Stimulated activated CD4-positive, alpha-beta T cell treated with anti-CD3 and anti-CD28 coated beads, Interleukin-2, amount 100 ng/mL, for 48 hours (primary cell): ENCODE data around the gene CASP8.
A peak's percentile ranks its signal among the peaks of the same experiment; 100 is the strongest.
"Not testable (repeated sequence)": the region's sequence is repeated elsewhere in the genome, so short reads cannot be mapped to it uniquely, and the experiment has no call there.

Source experiments
- DNase-seq, 2 donors: peaks; one replicate each; pipeline ENCODE4 v3.0.0-alpha.2; 2020

The CASP8 gene

DNA sequence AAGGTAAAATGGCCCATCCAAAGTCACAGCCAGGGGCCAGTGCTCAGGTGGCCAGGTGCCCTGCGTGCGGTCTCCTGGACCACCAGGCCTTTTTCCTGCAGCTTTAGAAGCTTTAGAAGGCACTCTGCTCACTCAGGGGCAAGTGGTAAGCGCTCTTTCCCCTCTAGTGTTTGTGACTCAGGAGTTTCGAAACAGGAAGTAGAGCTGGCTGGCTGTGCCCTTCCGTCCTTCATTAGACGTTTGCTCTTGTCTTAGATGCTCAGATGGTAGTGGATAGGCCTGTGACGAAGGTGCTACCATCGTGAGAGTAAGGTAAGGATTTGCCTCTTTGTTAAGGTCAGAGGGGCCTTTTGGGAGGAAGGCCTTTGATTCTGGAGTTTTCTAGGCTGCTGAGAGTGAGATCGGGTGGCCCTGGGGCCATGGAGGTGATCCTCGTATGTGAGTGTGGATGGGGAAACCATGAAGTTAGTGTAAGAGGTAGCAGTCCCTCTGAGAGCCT lies at the start of gene CASP8:
CASP8 (plus strand) TSS at position 235 of the 499 bp plus-strand sequence. CDS start 5,951 bp downstream, outside the sequence.
- peak; percentile 42 to 46 for DNase-seq

DNA sequence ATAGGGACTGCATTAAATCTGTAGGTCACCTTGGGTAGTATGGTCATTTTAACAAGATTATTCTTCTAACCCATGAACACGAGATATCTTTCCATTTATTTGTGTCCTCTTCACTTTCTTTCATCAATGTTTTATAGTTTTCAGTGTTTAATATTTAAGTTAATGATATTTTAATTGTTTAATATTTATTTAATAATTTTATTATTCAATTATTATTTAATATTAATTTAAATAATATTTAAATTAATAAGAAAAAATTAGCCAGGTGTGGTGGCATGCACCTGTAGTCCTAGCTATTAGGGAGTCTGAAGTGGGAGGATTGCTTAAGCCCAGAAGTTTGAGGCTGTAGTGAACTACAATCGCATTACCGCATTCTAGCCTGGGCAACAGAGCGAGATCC lies 44.4 kb upstream of the CASP8 start:
- no peak for DNase-seq

DNA sequence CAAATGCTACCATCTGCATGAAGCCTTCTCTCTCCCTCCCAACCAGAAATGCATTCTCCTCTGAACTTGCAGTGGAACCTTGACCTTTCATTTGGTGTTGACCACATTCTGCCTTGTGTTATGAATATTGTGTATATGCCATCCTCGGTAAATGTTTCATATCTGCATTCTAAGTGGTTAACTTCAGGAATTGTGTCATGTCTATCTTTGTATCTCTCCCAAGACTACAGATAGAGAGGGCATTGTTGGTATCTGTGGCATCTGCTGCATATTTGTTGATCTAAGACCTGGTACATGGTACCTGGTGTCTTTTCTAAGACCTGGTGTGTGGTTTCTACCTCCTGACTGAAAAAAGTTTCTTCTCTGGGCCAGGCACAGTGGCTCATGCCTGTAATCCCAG lies 43.4 kb upstream of the CASP8 start:
- DNase-seq = no peak

DNA sequence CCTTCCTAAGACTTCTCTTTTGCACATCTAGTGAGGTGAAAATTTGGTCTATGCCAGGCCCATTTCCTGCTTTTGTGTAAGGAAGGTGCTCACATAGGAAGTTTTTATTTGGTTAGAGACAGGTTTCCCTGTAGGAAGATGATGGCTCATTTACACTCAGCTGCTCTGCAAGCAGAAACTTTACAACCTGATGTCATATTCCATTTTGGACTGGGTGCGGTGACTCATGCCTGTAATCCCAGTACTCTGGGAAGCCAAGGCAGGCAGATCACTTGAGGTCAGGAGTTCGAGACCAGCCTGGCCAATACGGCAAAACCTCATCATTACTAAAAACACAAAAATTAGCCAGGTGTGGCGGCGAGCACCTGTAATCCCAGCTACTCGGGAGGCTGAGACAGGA lies 41.6 kb upstream of the CASP8 start:
- no peak for DNase-seq

DNA sequence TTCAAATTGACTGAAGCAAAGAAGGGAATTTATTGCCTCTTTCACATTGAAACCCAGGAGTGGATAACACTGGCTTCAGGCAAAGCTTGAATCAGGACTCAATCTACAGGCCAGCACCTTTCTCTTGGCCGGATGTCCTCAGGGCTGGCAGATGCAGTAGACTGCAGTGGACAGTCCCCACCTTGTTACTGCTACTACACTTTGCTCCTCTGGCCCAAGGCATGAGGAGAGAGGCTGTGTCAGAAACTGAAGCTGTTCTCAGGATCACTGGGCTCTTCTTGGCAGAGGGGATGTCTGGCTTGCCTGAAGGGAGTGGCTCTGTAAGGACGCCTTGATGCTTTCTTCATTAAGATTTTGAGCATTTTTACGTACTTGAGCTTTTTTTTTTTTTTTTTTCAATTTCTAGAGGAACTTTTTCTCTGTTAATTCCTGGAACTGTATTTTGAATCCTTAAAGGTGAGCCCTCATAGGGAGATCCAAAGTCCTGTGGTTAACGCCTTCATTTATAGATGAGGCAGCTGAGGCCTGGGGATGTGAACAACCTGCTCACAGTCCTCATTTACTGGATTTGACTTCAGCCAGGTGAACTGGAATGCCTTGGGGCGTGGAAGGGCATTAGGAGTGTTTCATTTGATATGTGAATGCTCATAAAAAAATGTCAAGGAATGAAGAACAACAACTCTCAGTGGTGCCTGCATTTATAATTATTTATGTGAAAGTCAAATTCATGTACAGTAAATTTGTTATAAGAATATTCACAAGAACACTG lies 40.8 kb upstream of the CASP8 start:
- no peak for DNase-seq

DNA sequence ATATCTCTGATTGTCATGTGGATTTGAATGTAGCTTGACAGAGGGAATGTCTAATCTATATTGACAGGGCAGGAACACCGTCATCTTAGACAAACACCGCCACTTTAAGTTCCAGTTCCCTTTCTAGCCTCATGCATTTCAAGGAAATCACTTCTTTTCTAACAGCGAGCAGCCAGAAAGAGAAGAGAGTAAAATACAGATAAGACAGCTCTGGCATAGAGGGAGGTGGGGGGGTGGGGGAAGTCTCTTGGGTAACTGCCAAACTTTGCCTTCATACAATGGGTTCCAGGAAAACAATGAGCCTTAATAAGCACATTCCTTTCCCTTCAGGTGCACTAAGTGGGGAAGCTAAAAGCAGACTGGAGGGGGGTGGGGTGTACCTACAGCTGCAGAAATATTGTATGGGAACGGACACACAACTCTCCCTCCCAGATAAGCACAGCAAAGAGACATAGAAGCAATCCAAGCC lies 40.2 kb upstream of the CASP8 start:
- DNase-seq = no peak

DNA sequence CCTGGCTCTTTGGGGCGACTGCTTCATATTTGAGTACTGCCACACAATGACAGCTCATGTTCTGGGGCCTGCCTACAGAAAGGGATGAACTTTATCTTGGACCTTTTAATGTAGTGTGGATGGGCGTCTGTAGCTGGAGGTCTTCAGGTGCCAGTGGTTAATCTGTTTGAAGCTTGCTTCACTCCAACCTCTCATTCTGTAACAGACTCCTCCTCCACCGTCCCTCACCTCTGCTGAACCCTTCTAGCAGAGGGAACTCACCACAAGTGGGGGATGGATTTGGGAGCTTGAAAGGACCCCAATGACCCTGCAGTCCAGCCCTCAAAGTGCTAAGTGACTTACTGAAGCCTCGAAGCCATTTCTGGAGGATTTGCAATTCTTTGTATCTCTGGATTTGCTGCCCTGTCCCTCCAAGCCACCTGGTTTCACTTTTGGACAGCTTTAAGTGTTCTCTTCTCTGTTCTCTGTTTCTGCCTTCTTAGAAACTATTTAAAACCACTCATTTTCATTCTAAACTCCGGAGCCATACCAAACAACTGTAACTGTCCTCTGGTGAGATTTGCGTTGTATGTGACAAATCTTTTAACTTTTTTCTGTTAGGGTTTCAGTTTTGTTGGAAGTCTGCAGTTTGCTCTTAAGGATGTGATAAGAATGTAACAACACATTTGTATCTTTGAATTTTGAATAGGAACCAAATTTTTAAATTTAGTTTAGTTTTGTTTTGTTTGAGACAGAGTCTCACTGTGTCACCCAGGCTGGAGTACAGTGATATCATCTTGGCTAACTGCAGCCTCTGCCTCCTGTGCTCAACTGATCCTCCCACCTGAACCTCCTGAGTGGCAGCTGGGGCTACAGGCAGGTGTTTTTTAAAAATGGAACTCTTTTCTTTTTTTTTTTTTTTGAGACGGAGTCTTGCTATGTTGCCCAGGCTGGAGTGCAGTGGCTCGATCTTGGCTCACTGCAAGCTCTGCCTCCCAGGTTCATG lies 37.0 kb upstream of the CASP8 start:
- DNase-seq = no peak

DNA sequence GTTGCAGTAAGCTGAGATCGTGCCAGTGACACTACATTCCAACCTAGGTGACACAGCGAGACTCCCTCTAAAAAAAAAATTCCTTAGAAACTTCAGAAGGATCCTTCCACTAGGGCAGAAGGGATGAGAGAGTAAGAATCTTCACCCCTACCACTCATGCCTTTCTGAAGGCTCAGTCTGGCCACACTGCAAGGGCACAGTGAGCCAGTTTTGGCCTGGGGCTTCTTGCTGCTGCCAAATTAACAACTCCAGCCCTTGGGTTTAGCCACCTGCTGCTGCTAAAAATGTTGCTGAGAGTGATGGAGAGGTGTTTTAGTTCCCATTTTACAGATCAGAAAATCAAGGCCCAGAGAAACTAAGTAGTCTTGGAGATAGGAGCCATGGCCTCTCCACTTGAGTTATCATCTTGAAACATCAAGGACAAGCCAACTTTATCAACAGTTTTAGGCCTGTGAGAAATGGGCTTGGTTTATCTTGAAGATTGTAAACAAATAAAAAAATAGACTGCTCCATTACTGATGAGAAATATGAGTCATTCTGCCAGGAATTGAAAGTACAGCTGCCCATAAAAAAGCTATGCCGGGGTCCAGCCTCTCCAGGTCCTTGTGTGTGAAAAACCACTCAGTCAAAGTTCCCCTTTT lies 31.9 kb upstream of the CASP8 start:
- no peak for DNase-seq

DNA sequence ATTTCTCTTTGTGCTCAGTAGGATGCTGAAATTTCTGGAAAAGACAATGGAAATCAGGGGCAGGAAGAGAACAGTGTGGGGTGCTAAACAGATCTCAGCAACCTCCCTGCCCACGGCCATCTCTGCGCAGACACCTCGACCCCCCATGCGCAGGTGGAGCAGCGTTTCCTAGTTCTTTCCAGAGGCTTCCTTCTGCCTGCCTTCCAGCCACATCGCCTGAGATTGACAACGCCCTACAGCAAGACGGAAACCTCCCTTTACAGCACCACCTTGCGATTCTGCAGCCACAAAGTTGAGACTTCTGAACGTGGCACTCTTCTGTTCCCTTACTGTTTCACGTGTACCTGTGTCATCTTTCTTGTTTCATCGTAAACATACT lies 31.4 kb upstream of the CASP8 start:
- DNase-seq = no peak

DNA sequence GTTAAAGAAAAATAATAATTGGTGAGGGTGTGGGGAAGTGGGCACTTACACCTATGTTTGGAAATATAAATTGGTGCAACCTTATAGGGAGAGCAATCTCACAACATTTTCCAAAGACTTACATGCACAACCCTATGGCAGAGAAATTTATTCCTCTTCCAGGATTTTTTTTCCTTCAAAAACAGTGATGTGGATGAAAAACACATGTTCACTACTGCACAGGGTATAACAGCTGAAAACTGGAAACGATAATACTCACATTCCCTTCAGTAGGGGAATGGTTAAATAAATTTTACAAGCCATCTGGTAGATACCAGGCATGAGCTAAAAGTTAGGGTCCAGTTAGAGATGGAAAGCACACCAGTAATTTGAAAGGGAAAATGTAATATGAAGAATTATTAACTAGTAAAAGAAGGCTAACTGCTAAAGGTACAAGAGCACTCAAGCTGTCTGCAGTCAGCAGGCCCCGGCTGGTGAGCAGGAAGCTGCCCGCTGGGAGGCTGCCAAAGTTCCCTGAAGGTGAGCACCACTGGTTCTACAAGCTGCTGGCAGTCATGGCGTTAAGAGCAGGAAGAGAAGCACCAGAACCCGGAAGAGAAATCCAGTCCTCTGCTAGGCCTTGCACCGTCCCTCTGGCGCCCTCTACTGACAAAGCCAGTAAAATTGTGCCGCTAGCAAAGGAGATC lies 28.4 kb upstream of the CASP8 start:
- DNase-seq = peak; percentile 95 to 96

DNA sequence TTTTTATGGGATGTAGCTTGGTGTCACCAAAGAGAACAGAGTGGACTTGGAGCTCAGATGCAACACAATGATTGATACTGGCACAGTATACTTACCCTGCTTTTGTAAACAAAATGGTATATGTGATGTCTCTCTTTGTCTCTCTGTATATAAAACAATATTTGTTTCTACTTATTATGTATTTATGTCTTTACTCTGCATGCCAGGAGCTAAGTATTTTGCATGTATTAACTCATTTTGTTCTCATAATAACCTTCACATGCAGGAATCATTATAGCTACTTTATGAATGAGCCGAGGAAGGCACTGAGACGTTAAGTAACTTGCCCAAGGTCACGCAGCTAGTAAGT lies 27.9 kb upstream of the CASP8 start:
- no peak for DNase-seq

DNA sequence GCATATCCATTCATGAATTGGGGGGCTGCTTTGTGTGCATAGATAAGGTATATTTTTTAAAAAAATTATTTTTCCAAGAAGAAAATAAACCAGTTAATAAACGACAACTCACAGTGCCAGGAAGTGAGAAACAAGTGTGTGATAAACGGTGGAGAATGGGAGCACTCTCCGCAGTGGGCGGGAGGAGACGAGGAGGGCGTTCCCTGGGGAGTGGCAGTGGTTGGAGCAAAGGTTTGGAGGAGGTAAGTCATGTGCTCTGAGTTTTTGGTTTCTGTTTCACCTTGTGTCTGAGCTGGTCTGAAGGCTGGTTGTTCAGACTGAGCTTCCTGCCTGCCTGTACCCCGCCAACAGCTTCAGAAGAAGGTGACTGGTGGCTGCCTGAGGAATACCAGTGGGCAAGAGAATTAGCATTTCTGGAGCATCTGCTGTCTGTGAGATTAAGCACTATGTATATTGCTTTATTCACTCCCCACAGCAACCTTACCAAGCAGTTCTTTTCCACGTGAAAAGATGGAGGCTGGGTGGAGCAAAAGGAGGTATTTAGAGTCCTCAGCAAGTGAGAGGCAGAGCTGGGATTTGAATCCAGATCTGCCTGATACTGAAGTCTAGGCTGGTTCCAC lies 27.0 kb upstream of the CASP8 start:
- DNase-seq = peak; percentile 75 to 77

DNA sequence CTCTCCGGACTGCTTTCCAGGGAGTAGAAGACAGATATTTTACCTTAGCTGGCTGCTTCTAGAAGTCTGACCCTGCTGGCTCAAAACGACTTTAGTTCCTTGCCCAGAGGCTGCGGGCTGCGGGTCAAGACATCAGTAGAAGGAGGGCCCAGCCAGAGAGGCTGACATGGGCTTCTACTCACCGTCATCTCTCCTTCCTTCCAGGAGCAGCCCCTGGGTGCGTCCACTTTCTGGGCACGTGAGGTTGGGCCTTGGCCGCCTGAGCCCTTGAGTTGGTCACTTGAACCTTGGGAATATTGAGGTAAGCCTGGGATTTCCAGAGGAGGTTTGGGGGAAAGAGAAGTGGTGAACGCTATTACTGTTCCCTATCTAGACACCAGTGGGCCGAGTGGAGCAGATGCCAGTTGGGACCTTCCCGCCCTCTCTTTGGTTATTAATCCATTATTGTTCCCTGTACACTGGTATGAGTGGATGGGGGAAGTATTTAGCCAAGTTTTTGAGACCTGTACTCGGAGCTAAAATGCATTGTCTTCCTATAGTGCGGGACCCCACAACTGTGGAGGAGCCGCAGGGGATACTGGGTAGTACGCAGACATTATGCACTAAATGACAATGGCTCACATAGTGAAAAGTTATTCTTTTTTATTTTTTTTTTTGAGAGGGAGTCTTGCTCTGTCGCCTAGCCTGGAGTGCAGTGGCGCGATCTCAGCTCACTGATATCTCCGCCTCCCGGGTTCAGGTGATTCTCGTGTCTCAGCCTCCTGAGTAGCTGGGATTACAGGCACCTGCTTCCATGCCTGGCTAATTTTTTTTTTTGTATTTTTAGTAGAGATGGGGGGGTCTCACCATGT lies 26.3 kb upstream of the CASP8 start:
- no peak for DNase-seq

DNA sequence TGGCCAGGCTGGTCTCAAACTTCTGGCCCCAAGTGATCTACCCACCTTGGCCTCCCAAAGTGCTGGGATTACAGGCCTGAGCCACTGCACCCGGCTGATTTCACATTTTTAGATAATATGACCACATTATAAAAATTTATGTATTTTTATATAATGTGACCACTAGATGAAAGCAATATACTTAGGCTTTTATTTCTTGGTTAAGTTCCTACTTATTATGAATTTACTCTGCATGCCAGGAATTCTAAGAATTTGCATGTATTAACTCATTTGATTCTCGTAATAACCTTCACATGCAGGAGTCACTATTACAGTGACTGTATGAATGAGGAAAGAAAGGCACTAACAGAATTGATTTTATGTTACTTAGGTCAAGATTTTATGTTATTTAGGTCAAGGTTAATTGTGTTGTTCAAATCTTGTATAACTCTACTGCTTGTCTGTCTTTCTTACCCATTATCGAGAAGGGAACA lies 25.6 kb upstream of the CASP8 start:
- DNase-seq = no peak

DNA sequence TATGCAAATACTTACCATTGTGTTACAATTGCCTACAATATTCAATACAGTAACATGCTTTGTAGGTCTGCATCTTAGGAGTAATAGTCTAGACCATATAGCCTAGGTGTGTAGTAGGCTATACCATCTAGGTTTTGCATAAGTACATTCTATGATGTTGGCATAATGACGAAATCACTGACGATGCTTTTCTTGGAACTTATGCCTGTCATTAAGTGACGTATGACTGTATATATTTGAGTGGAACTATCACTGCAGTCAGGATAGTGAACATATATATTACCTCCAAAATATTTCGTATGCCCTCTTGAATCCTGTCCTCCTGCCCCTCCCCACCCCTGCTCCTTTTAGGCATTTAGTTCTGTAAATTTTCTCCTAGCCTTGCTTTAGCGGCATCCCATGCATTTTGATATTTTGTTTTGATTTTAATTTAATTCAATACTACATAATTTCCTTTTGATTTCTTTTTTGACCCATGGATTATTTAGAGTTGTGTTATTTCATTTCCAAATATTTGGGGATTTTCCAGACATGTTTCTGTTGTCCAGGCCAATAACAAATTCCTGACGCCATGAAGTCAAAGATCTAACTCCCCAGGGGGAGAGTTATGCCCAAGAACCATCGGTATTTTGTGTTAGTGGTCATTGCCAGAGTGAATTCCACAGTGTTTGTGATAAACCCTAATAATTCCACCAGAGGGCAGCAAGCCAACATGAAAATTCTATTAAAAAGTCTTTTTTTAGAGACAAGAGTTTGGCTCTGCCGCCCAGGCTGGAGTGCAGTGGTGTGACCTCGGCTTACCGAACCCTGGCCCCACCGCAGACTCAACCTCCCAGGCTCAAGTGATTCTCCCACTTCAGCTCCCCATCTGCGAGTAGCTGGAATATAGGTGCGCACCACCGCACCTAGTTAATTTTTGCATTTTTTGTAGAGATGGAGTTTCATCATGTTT lies 24.2 kb upstream of the CASP8 start:
- peak; percentile 36 to 37 for DNase-seq

DNA sequence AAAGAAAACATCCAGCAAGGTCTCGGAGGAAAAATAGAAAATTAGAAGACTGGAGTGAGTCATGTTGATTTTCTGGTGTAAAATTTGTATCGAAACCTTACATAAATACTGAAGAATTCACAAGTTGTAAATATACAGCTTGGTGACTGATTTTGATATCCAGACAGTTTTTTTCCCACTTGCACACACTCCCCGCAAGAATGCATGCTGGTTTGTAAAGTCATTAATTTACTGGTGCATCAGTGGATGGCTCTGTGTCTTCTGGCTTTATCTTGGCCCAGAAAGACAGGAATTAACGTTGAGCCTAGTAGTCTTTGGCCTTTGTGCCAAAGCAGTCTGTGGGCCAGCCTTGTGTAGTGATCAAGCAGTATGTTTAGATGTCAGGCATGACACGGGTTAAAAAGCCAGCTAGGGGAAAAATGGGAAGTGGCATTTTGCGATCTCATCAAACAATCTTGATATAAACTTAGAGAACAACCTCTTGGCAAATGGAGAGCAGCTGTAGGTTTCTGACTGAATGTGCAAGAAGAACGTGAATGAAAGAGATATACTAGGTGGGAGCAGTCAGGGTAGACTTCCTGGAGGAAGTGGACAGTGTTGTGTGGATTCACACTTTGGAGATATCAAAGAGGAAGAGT lies 22.7 kb upstream of the CASP8 start:
- no peak for DNase-seq

DNA sequence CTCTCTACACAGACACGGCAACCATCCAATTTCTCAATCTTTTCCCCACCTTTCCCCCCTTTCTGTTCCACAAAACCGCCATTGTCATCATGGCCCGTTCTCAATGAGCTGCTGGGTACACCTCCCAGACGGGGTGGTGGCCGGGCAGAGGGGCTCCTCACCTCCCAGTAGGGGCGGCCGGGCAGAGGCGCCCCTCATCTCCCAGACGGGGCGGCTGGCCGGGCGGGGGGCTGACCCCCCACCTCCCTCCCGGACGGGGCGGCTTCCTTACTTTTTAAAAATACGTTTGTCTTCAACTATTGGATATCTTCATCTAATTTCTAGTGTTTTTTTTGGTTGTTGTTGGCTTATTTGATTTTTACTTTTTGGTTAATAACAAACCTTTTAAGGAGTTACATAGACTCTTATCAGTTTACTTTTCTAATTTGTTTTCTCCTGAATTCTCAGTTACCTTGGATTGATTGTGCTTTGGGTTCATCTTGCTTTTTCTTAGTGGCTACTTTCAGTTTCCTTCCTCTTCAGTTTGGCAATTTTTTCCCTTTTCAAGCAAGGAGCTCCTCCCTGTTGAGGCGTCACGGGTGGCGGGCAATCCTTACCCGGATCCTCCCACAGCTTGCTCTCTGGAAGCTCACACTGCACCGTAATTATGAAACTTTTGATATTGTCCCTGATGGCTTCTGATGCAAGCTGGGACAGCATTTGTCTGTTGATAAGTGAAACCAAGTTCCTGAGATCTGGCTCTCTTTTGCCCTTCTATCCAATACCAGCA lies 21.0 kb upstream of the CASP8 start:
- not testable (repeated sequence) for DNase-seq

DNA sequence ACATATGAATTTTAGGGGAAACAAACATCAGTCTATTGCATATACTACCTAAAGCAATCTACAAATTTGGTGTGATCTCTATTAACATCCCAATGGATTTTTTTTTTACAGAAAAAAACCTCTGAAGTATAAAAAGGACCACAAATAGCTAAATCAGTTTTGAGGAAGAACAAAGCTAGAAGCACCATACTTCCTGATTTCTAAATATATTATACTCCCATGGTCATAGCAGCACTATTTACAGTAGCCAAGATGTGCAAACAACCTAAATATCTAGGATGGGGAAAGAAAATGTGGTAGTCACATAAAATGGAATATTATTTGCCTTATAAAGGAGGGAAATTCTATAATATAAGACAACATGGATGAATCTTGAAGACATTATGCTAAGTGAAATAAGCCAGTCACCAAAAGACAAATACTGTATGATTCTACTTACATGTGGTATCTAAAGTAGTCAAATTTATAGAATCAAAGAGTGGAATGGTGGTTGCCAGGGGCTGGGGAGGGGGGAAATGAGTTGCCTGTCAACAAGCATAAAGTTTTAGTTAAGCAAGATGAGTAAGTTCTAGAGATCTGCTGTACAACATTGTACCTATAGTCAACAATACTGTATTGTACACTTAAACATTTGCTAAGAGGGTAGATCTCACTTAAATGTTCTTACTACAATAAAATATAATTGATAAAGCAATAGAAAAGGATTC lies 17.6 kb upstream of the CASP8 start:
- no peak for DNase-seq
